PC-9 (cell line): Measurements from ENCODE around the gene CERS5.

Source experiments
- EZH2 ChIP-seq: fragments of 200-600 bp; sonication (generic); IDR thresholded peaks from 2 replicates; pipeline ENCODE4 v1.8.0; 2017; ENCODE audit warnings: antibody characterized with exemption, low read depth
- TF ChIP-seq, protein P1 (sequence below): fragments of 200-600 bp; sonication (generic); conservative IDR thresholded peaks from 2 replicates; pipeline ENCODE4 v1.6.1; 2017; ENCODE audit warnings: mixed run types, antibody characterized with exemption, mild to moderate bottlenecking, moderate library complexity

- TF ChIP-seq, protein P1, sequence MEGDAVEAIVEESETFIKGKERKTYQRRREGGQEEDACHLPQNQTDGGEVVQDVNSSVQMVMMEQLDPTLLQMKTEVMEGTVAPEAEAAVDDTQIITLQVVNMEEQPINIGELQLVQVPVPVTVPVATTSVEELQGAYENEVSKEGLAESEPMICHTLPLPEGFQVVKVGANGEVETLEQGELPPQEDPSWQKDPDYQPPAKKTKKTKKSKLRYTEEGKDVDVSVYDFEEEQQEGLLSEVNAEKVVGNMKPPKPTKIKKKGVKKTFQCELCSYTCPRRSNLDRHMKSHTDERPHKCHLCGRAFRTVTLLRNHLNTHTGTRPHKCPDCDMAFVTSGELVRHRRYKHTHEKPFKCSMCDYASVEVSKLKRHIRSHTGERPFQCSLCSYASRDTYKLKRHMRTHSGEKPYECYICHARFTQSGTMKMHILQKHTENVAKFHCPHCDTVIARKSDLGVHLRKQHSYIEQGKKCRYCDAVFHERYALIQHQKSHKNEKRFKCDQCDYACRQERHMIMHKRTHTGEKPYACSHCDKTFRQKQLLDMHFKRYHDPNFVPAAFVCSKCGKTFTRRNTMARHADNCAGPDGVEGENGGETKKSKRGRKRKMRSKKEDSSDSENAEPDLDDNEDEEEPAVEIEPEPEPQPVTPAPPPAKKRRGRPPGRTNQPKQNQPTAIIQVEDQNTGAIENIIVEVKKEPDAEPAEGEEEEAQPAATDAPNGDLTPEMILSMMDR: no peak
- TF ChIP-seq EZH2: no peak
Measured at GRCh38 chr12:50110762-50111351, 56.3 kb downstream of the CERS5 start.
